ENCODE measurements around the gene FALEC. TPM values are rescaled to one million over a fixed set of nuclear protein-coding genes. Genes with fewer than 3 reads are reported as not detected.
A peak's percentile ranks its signal among the peaks of the same experiment; 100 is the strongest.

The FALEC gene
- total and polyA plus RNA-seq, 9 of the 15 experiments (the other 6 are each of a cell fraction or from before 2014, with no cell fraction given), result 0.15 to 1.8 (median 0.53) TPM; not detected in 5

- peak overlapping the region; percentile 81 for H3K27ac ChIP-seq (ENCODE audit: extremely low read depth, low read depth, low read length)
- CTCF ChIA-PET (ENCODE audit: low intra/inter-chr PET ratio), result interaction anchor here (0.6 to 1.7 kb wide), 4 partner anchors 11 to 434 kb away, joined by 3 to 13 read pairs (median 6); no protein-coding TSS in a partner anchor
- H3K9ac ChIP-seq (ENCODE audit: insufficient read depth in 1 of 2, low read depth in 2 of 2, low read length in 2 of 2), result peak overlapping the region; percentile 65 to 89
- intact Hi-C loops (cut with micrococcal nuclease) (loop anchor here (1.0 to 5.0 kb wide), 5 partner anchors 59 to 435 kb away; partner anchors contain the start of gene GOLPH3L), in situ Hi-C loops (cut with MboI) (loop anchor here (10.0 kb wide), 1 partner anchor 433 kb away; no protein-coding TSS in a partner anchor)
- peaks cover 29% of the 10 kb centered on the region for H3K79me2 ChIP-seq (ENCODE audit: control insufficient read depth, insufficient read depth, low read length)
- H3K9me1 ChIP-seq (ENCODE audit: control insufficient read depth, insufficient read depth, low read length), result peaks cover 6% of the 10 kb centered on the region
- H3K4me2 ChIP-seq (ENCODE audit: insufficient read depth, low read length), result peak overlapping the region; percentile 78
- DNase-seq (ENCODE audit: extremely low read depth in 1 of 4, low spot score in 3 of 4), result peak; percentile 82 to 95 (median 88)
- FAIRE-seq, result peak; percentile 90
- H3K27me3 ChIP-seq (ENCODE audit: control insufficient read depth in 2 of 2, insufficient read depth in 2 of 2, low read length in 2 of 2), result no peaks in the 10 kb centered on the region
- H3K4me1 ChIP-seq (replicated peaks in 1 of 2; ENCODE audit: control insufficient read depth in 2 of 2, insufficient read depth in 2 of 2, low read length in 2 of 2), result peaks cover 39 to 69% of the 10 kb centered on the region in 2 experiments
- WGBS (ENCODE audit: insufficient coverage, low coverage, missing lambda C conversion rate), result 2% methylated on average over 16 of the region's 18 CpGs
- ATAC-seq, result peak; percentile 83
- peaks cover 70% of the 10 kb centered on the region for H3K36me3 ChIP-seq (ENCODE audit: control insufficient read depth, insufficient read depth, low read length)
- H3K9me3 ChIP-seq (replicated peaks; ENCODE audit: control insufficient read depth, insufficient read depth, low read depth, low read length), result no peaks in the 10 kb centered on the region
- peaks cover 10% of the 10 kb centered on the region; the same call in 1 of the 2 replicates for H4K20me1 ChIP-seq (replicated peaks; ENCODE audit: control insufficient read depth, insufficient read depth, low read length)
- POLR2A ChIA-PET, result interaction anchor here (0.5 to 6.5 kb wide), 14 partner anchors 11 to 1061 kb away, joined by 3 to 148 read pairs (median 4); partner anchors contain the start of genes ADAMTSL4, CTSS, ECM1 and ENSA
- BruUV-seq (replicated peaks), result no TSS peak
- 0 out of 2 replicates have a peak overlapping the region, but pooled peaks have one; percentile 2 for H2AFZ ChIP-seq (ENCODE audit: low read depth, low read length)
- H3K4me3 ChIP-seq, result peak overlapping the region; percentile 26
- TF ChIP-seq DACH1 (IDR thresholded peaks at IDR 0.05; ENCODE audit: partially characterized antibody), result peak; percentile 85
- no peak for TF ChIP-seq ZNF79 (CRISPR knock-in tag; IDR thresholded peaks at IDR 0.05; ENCODE audit: low read depth)
- no peak for TF ChIP-seq KHSRP (IDR thresholded peaks at IDR 0.05)
- TF ChIP-seq RCOR1 (IDR thresholded peaks at IDR 0.05; ENCODE audit: borderline replicate concordance in 1 of 2, low read depth in 2 of 2, low read length in 2 of 2), result 0 out of 4 replicates have a peak, but pooled peaks of 1 of the 2 experiments have one; percentile 13
- no peak for TF ChIP-seq ZBTB1 (CRISPR knock-in tag; IDR thresholded peaks at IDR 0.05; ENCODE audit: borderline replicate concordance, low read depth)
- no peak for TF ChIP-seq SREBF1 (IDR thresholded peaks at IDR 0.05; ENCODE audit: borderline replicate concordance, low read depth, low read length)
- no peak for TF ChIP-seq ZNF280A (IDR thresholded peaks at IDR 0.05; ENCODE audit: low read depth, partially characterized antibody)
- TF ChIP-seq NUFIP1 (IDR thresholded peaks at IDR 0.05; ENCODE audit: partially characterized antibody), result no peak
- no peak for TF ChIP-seq THRAP3 (IDR thresholded peaks at IDR 0.05; ENCODE audit: borderline replicate concordance)
- TF ChIP-seq TRIM28 (IDR thresholded peaks at IDR 0.05), result no peak
- no peak; the same call in 1 of the 2 replicates for TF ChIP-seq HMBOX1 (IDR thresholded peaks at IDR 0.05)
- TF ChIP-seq TCF15 (CRISPR knock-in tag; IDR thresholded peaks at IDR 0.05), result no peak
- TF ChIP-seq PREB (CRISPR knock-in tag; IDR thresholded peaks at IDR 0.05), result no peak
- no peak for TF ChIP-seq ZZZ3 (IDR thresholded peaks at IDR 0.05)
- no peak for TF ChIP-seq SMAD3 (CRISPR knock-in tag; conservative IDR thresholded peaks at IDR 0.05)
- TF ChIP-seq SP2 (IDR thresholded peaks at IDR 0.05; ENCODE audit: extremely low read depth, low read depth, low read length, poor library complexity, severe bottlenecking), result no peak
- no peak for TF ChIP-seq ZNF197 (CRISPR knock-in tag; IDR thresholded peaks at IDR 0.05; ENCODE audit: low read depth)
- no peak for TF ChIP-seq CBFA2T3 (IDR thresholded peaks at IDR 0.05)
- no peak for TF ChIP-seq MAFK (IDR thresholded peaks at IDR 0.05; ENCODE audit: low read length)
These were observed 46.5 kb downstream of the FALEC start for GRCh38 chr1:150561974-150562445.

All from K562 (cell line).